K562 (cell line): ENCODE measurements around the gene CIAO1. TPM values are rescaled to one million over a fixed set of nuclear protein-coding genes. Genes with fewer than 3 reads are reported as not detected.

Source experiments
- ELF4 ChIP-seq: fragments of 450-650 bp; formaldehyde crosslinking; IDR thresholded peaks from 2 replicates; pipeline ENCODE4 v1.4.0; 2022; ENCODE audit warnings: missing genetic modification characterization
- FOXP4 ChIP-seq: sonication (generic); formaldehyde crosslinking; IDR thresholded peaks from 2 replicates; pipeline ENCODE4 v1.8.0; 2022; ENCODE audit warnings: mild to moderate bottlenecking, missing genetic modification reagents, borderline replicate concordance
- HMGN3 ChIP-seq: IDR thresholded peaks from 2 replicates; pipeline ENCODE4 v1.6.1; 2011; ENCODE audit warnings: borderline replicate concordance, low read depth, mild to moderate bottlenecking, mixed read lengths, low read length; ENCODE audit not compliant: insufficient read length; ENCODE audit errors: extremely low read depth
- PHF21A ChIP-seq: fragments of 450-650 bp; IDR thresholded peaks from 2 replicates; pipeline ENCODE4 v1.6.1; 2017; ENCODE audit warnings: low read depth, borderline replicate concordance
- RBBP5 ChIP-seq: fragments of 200-600 bp; sonication (generic); IDR thresholded peaks from 2 replicates; pipeline ENCODE4 v1.6.1; 2012; ENCODE audit warnings: borderline replicate concordance, mild to moderate bottlenecking, low read length, control low read depth, inconsistent platforms; ENCODE audit not compliant: insufficient read depth, poor library complexity, severe bottlenecking
- RERE ChIP-seq: sonication (generic); formaldehyde crosslinking; IDR thresholded peaks from 2 replicates; pipeline ENCODE4 v1.8.0; 2023; ENCODE audit warnings: missing genetic modification reagents, mild to moderate bottlenecking, borderline replicate concordance
- RFX7 ChIP-seq: fragments of 250-450 bp; sonication (Bioruptor Pico); IDR thresholded peaks from 2 replicates; pipeline ENCODE4 v1.5.1; 2021; ENCODE audit warnings: mild to moderate bottlenecking
- SIN3A ChIP-seq, 2 experiments: fragments of 150-350 bp in 1 of 2; IDR thresholded peaks; 2 replicates each; pipeline ENCODE4 v1.6.1; 2011 to 2016; ENCODE audit warnings: borderline replicate concordance in 2 of 2, low read depth in 2 of 2, low read length in 2 of 2, mild to moderate bottlenecking in 2 of 2, moderate library complexity in 2 of 2; ENCODE audit not compliant: control insufficient read depth in 1 of 2
- STAT5A ChIP-seq: IDR thresholded peaks from 2 replicates; pipeline ENCODE4 v1.6.1; 2012; ENCODE audit warnings: low read length, inconsistent platforms, borderline replicate concordance
- ZNF318 ChIP-seq, 2 experiments: fragments of 450-650 bp; IDR thresholded peaks; 2 replicates each; pipeline ENCODE4 v1.6.1; 2016; ENCODE audit warnings: mild to moderate bottlenecking in 2 of 2, borderline replicate concordance in 1 of 2, low read depth in 1 of 2, moderate library complexity in 1 of 2
- polyA plus RNA-seq, 8 experiments: library from polyadenylated mRNA; depleted of rRNA in 4 of 8; stranded (reverse) in 5 of 8; unstranded in 3 of 8; fragments of >200 nt; fragmentation: Nextera tagmentation in 2 of 8; fragmentation: Illumina TruSeq in 1 of 8; extraction: Ambion mirVana in 2 of 8; extraction: Trizol in 1 of 8; gene quantifications; 2 replicates each; pipeline versions ENCODE4 v1.2.1 to v1.2.3, GENCODE V29; 2011 to 2014; ENCODE audit warnings: inconsistent platforms in 1 of 8, missing spikeins in 1 of 8
- total RNA-seq, 7 experiments: library from RNA; depleted of rRNA in 6 of 7; stranded (reverse); fragments of >200 nt in 6 of 7; fragmentation: Illumina TruSeq in 2 of 7; extraction: Trizol in 2 of 7; gene quantifications; 2 replicates each; pipeline versions ENCODE4 v1.2.1 to v1.2.3, GENCODE V29; 2011 to 2021; ENCODE audit warnings: low replicate concordance in 1 of 7

Gene CIAO1
- total and polyA plus RNA-seq, 9 of the 15 experiments (the other 6 are each of a cell fraction or from before 2014, with no cell fraction given), result 11.4 to 156 (median 92.8) TPM

DNA sequence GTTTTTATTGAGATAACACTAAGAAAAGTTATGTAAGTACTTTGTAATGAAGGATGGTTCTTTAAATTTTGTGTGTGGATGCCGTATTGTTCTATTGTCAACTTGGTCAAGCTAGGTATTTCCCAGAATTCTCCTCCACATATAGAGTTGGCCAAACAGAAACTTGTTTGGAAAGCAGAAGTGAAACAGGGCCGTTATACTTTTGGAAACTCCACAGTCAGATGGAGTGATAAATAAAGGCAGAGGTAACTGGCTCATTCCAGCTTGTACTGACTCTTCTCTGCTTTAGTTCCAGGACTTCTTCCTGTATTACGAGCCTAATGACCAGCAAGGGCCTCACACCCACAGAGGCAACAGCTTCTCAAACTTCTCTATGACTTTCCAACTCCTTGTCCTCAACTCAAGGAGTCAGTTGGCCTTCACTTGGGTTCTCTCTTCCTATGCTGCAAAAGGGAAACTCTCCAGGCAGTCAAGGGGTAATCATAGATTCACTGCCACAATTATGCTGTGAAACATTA is 41.0 kb upstream of the CIAO1 start (continued):
- TF ChIP-seq RERE (CRISPR knock-in tag), result no peak
- no peak for TF ChIP-seq PHF21A
- TF ChIP-seq ZNF318 (IDR thresholded peaks at IDR 0.05; ENCODE audit: borderline replicate concordance in 1 of 2, low read depth in 1 of 2), result no peak
- no peak for TF ChIP-seq RBBP5
- TF ChIP-seq FOXP4 (CRISPR knock-in tag), result no peak
- no peak for TF ChIP-seq RFX7 (CRISPR knock-in tag)
- no peak for TF ChIP-seq SIN3A (IDR thresholded peaks at IDR 0.05; ENCODE audit: borderline replicate concordance in 2 of 2, control insufficient read depth in 1 of 2, low read depth in 2 of 2, low read length in 2 of 2)
- TF ChIP-seq ELF4, result 0 out of 2 replicates have a peak, but pooled peaks have one; percentile 62
- no peak for TF ChIP-seq STAT5A
- no peak for TF ChIP-seq HMGN3
